SK-N-SH treated with all-trans-retinoic acid at 6 μM for 48 hours (cell line): ENCODE data around the gene PDE8A.

Source experiments
- ATAC-seq: fragments of 200-7000 bp; cut with Tn5 transposase; 3 replicates; pipeline ENCODE4 v1.9.1; 2020; ENCODE audit warnings: mild to moderate bottlenecking, moderate library complexity
- ARNTL ChIP-seq: fragments of 450-650 bp; formaldehyde crosslinking; IDR thresholded peaks from 2 replicates; pipeline ENCODE4 v1.5.0; 2020; ENCODE audit warnings: low read depth, mild to moderate bottlenecking, moderate library complexity, borderline replicate concordance
- BACH2 ChIP-seq: fragments of 250-450 bp; sonication (Bioruptor Pico); IDR thresholded peaks from 2 replicates; pipeline ENCODE4 v1.9.0; 2021; ENCODE audit warnings: mild to moderate bottlenecking, borderline replicate concordance
- CREB5 ChIP-seq: fragments of 250-450 bp; sonication (Bioruptor Pico); IDR thresholded peaks from 2 replicates; pipeline ENCODE4 v1.5.1; 2020; ENCODE audit warnings: low read depth, mild to moderate bottlenecking, moderate library complexity
- CSDC2 ChIP-seq: fragments of 250-450 bp; sonication (Bioruptor Pico); IDR thresholded peaks from 2 replicates; pipeline ENCODE4 v1.5.0; 2020; ENCODE audit warnings: mild to moderate bottlenecking, moderate library complexity
- ESRRG ChIP-seq: fragments of 250-450 bp; sonication (Bioruptor Pico); IDR thresholded peaks from 2 replicates; pipeline ENCODE4 v1.6.1; 2021; ENCODE audit warnings: mild to moderate bottlenecking
- GLIS3 ChIP-seq: fragments of 250-450 bp; sonication (Bioruptor Pico); IDR thresholded peaks from 2 replicates; pipeline ENCODE4 v1.5.0; 2020; ENCODE audit warnings: mild to moderate bottlenecking, moderate library complexity
- ISL1 ChIP-seq: fragments of 250-450 bp; sonication (Bioruptor Pico); IDR thresholded peaks from 2 replicates; pipeline ENCODE4 v2.1.2; 2022; ENCODE audit warnings: mild to moderate bottlenecking, moderate library complexity
- OSR1 ChIP-seq: fragments of 250-450 bp; sonication (Bioruptor Pico); IDR thresholded peaks from 2 replicates; pipeline ENCODE4 v1.8.0; 2022; ENCODE audit warnings: moderate library complexity, mild to moderate bottlenecking, inconsistent platforms
- POU6F1 ChIP-seq: fragments of 250-450 bp; sonication (Bioruptor Pico); IDR thresholded peaks from 2 replicates; pipeline ENCODE4 v1.8.0; 2021; ENCODE audit warnings: low read depth, mild to moderate bottlenecking, moderate library complexity, borderline replicate concordance
- PPARA ChIP-seq: fragments of 250-450 bp; sonication (Bioruptor Pico); IDR thresholded peaks from 2 replicates; pipeline ENCODE4 v1.5.0; 2020; ENCODE audit warnings: mild to moderate bottlenecking, borderline replicate concordance
- RARB ChIP-seq: fragments of 250-450 bp; sonication (Bioruptor Pico); IDR thresholded peaks from 2 replicates; pipeline ENCODE4 v1.8.0; 2021; ENCODE audit warnings: mild to moderate bottlenecking, moderate library complexity
- SNAI2 ChIP-seq: fragments of 250-450 bp; sonication (Bioruptor Pico); IDR thresholded peaks from 2 replicates; pipeline ENCODE4 v1.5.0; 2020; ENCODE audit warnings: mild to moderate bottlenecking, moderate library complexity
- TCF4 ChIP-seq: fragments of 250-450 bp; sonication (Bioruptor Pico); IDR thresholded peaks from 2 replicates; pipeline ENCODE4 v1.8.0; 2021; ENCODE audit warnings: mild to moderate bottlenecking, moderate library complexity, borderline replicate concordance
- TOX ChIP-seq: fragments of 250-450 bp; sonication (Bioruptor Pico); IDR thresholded peaks from 2 replicates; pipeline ENCODE4 v1.8.0; 2021; ENCODE audit warnings: mild to moderate bottlenecking, moderate library complexity, borderline replicate concordance
- ZFP3 ChIP-seq: fragments of 250-450 bp; sonication (Bioruptor Pico); IDR thresholded peaks from 2 replicates; pipeline ENCODE4 v1.5.0; 2020; ENCODE audit warnings: mild to moderate bottlenecking, moderate library complexity
- ZNF565 ChIP-seq: fragments of 450-650 bp; formaldehyde crosslinking; conservative IDR thresholded peaks from 2 replicates; pipeline ENCODE4 v1.5.0; 2020; ENCODE audit warnings: low read depth, mild to moderate bottlenecking, moderate library complexity
- ZNF70 ChIP-seq: fragments of 450-650 bp; formaldehyde crosslinking; IDR thresholded peaks from 2 replicates; pipeline ENCODE4 v1.5.0; 2020; ENCODE audit warnings: mild to moderate bottlenecking, moderate library complexity
- ZNF8 ChIP-seq: fragments of 450-650 bp; formaldehyde crosslinking; IDR thresholded peaks from 2 replicates; pipeline ENCODE4 v1.5.0; 2020; ENCODE audit warnings: mild to moderate bottlenecking, moderate library complexity
- TF ChIP-seq, protein P1 (sequence below): fragments of 250-450 bp; sonication (Bioruptor Pico); IDR thresholded peaks from 2 replicates; pipeline ENCODE4 v1.5.1; 2021; ENCODE audit warnings: mild to moderate bottlenecking, moderate library complexity
- TF ChIP-seq, protein P2 (sequence below): fragments of 250-450 bp; sonication (Bioruptor Pico); IDR thresholded peaks from 2 replicates; pipeline ENCODE4 v1.5.0; 2020; ENCODE audit warnings: mild to moderate bottlenecking, moderate library complexity
- TF ChIP-seq, protein P3 (sequence below): fragments of 250-450 bp; sonication (Bioruptor Pico); IDR thresholded peaks from 2 replicates; pipeline ENCODE4 v1.8.0; 2020; ENCODE audit warnings: mild to moderate bottlenecking, moderate library complexity, borderline replicate concordance

PDE8A gene

DNA sequence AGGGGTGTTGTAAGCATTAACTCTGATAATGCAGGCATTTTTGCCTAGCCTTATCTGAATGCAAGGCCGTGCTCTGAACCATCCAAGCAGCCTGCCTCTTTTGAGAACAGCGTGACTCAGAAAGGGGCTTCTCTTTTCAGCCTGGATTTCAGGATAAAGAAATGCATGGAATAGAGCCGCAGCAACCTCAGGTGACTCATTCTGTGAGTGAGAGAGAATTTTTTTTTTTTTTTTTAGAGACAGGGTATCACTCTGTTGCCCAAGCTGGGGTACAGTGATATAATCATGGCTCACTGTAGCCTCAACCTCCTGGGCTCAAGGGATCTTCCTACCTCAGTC, 20.6 kb upstream of the PDE8A start (continued):
- no peak for TF ChIP-seq POU6F1

DNA sequence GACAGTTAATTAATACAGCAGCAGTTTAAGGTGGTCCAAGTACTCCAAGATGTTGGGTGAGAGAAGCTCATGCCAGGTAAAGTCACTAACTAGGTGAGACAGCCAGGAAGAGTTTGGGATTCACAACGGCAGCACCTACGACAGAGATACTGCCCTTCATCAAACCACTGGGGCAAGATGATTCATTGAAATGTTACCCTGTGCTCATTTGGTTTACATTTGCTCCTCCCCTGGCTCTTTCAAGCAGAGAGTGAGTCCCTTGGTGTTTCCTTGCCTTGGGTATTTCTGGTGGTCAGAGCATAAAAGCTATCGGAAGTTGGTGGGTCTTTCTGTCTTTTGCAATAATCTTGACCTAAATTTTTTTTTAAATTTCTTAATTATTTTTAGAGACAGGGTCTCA, 19.9 kb upstream of the PDE8A start:
- peak; percentile 60 for ATAC-seq
- TF ChIP-seq SNAI2 (CRISPR knock-in tag) (no peak), ZNF70 (no peak), ZFP3 (CRISPR knock-in tag) (no peak), ISL1 (CRISPR knock-in tag) (no peak), ZNF8 (CRISPR knock-in tag) (no peak), TOX (no peak), ARNTL (CRISPR knock-in tag) (no peak), PPARA (CRISPR knock-in tag) (no peak), TCF4 (CRISPR knock-in tag) (no peak), BACH2 (CRISPR knock-in tag) (no peak), GLIS3 (no peak), ESRRG (CRISPR knock-in tag) (no peak), OSR1 (CRISPR knock-in tag) (no peak), CSDC2 (no peak), RARB (CRISPR knock-in tag) (no peak), ZNF565 (no peak)
- TF ChIP-seq, protein P1, sequence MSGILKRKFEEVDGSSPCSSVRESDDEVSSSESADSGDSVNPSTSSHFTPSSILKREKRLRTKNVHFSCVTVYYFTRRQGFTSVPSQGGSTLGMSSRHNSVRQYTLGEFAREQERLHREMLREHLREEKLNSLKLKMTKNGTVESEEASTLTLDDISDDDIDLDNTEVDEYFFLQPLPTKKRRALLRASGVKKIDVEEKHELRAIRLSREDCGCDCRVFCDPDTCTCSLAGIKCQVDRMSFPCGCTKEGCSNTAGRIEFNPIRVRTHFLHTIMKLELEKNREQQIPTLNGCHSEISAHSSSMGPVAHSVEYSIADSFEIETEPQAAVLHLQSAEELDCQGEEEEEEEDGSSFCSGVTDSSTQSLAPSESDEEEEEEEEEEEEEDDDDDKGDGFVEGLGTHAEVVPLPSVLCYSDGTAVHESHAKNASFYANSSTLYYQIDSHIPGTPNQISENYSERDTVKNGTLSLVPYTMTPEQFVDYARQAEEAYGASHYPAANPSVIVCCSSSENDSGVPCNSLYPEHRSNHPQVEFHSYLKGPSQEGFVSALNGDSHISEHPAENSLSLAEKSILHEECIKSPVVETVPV: no peak
- TF ChIP-seq, protein P2, sequence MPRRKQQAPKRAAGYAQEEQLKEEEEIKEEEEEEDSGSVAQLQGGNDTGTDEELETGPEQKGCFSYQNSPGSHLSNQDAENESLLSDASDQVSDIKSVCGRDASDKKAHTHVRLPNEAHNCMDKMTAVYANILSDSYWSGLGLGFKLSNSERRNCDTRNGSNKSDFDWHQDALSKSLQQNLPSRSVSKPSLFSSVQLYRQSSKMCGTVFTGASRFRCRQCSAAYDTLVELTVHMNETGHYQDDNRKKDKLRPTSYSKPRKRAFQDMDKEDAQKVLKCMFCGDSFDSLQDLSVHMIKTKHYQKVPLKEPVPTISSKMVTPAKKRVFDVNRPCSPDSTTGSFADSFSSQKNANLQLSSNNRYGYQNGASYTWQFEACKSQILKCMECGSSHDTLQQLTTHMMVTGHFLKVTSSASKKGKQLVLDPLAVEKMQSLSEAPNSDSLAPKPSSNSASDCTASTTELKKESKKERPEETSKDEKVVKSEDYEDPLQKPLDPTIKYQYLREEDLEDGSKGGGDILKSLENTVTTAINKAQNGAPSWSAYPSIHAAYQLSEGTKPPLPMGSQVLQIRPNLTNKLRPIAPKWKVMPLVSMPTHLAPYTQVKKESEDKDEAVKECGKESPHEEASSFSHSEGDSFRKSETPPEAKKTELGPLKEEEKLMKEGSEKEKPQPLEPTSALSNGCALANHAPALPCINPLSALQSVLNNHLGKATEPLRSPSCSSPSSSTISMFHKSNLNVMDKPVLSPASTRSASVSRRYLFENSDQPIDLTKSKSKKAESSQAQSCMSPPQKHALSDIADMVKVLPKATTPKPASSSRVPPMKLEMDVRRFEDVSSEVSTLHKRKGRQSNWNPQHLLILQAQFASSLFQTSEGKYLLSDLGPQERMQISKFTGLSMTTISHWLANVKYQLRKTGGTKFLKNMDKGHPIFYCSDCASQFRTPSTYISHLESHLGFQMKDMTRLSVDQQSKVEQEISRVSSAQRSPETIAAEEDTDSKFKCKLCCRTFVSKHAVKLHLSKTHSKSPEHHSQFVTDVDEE (CRISPR knock-in tag): no peak
- TF ChIP-seq, protein P3, sequence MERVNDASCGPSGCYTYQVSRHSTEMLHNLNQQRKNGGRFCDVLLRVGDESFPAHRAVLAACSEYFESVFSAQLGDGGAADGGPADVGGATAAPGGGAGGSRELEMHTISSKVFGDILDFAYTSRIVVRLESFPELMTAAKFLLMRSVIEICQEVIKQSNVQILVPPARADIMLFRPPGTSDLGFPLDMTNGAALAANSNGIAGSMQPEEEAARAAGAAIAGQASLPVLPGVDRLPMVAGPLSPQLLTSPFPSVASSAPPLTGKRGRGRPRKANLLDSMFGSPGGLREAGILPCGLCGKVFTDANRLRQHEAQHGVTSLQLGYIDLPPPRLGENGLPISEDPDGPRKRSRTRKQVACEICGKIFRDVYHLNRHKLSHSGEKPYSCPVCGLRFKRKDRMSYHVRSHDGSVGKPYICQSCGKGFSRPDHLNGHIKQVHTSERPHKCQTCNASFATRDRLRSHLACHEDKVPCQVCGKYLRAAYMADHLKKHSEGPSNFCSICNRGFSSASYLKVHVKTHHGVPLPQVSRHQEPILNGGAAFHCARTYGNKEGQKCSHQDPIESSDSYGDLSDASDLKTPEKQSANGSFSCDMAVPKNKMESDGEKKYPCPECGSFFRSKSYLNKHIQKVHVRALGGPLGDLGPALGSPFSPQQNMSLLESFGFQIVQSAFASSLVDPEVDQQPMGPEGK: no peak

DNA sequence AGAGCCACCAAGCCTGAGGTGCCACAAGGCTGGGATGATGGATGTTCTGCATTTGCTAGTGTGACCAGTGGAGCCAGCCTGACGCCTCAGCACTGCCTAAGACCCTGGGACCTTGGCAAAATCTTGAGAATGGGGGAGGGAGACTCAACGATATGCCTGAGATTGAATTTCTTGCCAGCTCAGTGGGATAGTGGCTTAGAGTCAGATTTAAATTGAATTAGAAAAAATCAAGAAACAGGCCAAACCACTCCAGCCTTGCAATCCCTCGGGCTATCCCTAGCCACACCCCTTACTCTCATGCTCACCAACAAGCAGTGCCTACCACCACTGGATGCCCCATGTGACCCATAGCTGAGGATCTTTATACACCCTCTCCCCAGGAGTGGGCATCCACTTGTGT, 18.7 kb upstream of the PDE8A start:
- peak; percentile 50 for ATAC-seq

GRCh38 chr15:84967380-84967779, 14.3 kb upstream of the PDE8A start:
- no peak for ATAC-seq
- TF ChIP-seq RARB (CRISPR knock-in tag) (no peak), ZFP3 (CRISPR knock-in tag) (no peak), CREB5 (CRISPR knock-in tag) (no peak), BACH2 (CRISPR knock-in tag) (no peak), ZNF70 (no peak)
- TF ChIP-seq, protein P1: no peak

More for the DNA sequence above, 18.7 kb upstream of the PDE8A start:
- TF ChIP-seq CREB5 (CRISPR knock-in tag): no peak
- no peak for TF ChIP-seq ISL1 (CRISPR knock-in tag)
- TF ChIP-seq ZFP3 (CRISPR knock-in tag): no peak
- no peak for TF ChIP-seq TOX
